Activated naive CD4-positive, alpha-beta T cell treated with anti-CD3 and anti-CD28 coated beads, Interleukin-2, amount 50 U/mL, for 24 hours (primary cell): ENCODE measurements around the gene RPS14.
A peak's percentile ranks its signal among the peaks of the same experiment; 100 is the strongest.

Source experiments
- H3K27ac Mint-ChIP-seq: one replicate; pipeline ENCODE4 v1.8.0; 2021; ENCODE audit warnings: mild to moderate bottlenecking, mixed read lengths
- H3K27me3 Mint-ChIP-seq: one replicate; pipeline ENCODE4 v1.8.0; 2021; ENCODE audit warnings: mixed read lengths
- H3K36me3 Mint-ChIP-seq: one replicate; pipeline ENCODE4 v1.8.0; 2021; ENCODE audit warnings: mixed read lengths
- H3K4me1 Mint-ChIP-seq: one replicate; pipeline ENCODE4 v1.8.0; 2021; ENCODE audit warnings: mixed read lengths
- H3K4me3 Mint-ChIP-seq: one replicate; pipeline ENCODE4 v1.8.0; 2021; ENCODE audit warnings: mild to moderate bottlenecking, mixed read lengths
- H3K9me3 Mint-ChIP-seq: one replicate; pipeline ENCODE4 v1.8.0; 2021; ENCODE audit warnings: mixed read lengths

The RPS14 gene

GRCh38 chr5:150404121-150404520, 45.4 kb downstream of the RPS14 start:
- Mint-ChIP-seq H3K27me3 (no peaks in the 10 kb centered on the region), H3K36me3 (peaks cover 12% of the 10 kb centered on the region), H3K4me3 (no peak overlapping the region), H3K27ac (no peak overlapping the region), H3K4me1 (peaks cover 7% of the 10 kb centered on the region), H3K9me3 (no peaks in the 10 kb centered on the region)

DNA sequence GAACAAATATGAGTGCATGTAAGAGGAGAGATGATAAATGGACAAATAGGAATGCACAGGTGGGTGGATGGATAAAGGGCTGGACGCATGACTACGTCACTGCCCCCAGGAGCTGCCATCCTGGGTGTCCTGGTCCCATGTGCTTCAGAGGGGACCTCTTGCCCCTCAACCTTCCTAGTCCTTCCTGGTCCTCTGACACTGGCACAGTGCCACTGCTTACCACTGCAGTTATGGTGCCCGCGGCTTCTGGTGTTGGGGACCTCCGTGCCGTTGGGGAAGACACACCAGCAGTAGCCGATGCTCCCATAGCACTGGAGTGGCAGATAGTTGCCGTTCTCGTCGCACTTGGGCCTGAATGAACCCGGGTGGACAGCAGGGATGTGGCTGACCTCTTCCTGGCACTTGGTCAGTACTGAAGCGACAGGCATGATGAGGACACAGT, 46.6 kb downstream of the RPS14 start:
- Mint-ChIP-seq H3K4me1 (no peaks in the 10 kb centered on the region), H3K4me3 (no peak overlapping the region), H3K9me3 (no peaks in the 10 kb centered on the region), H3K27ac (no peak overlapping the region), H3K27me3 (no peaks in the 10 kb centered on the region), H3K36me3 (peaks cover 12% of the 10 kb centered on the region)

GRCh38 chr5:150402229-150402773, 47.2 kb downstream of the RPS14 start:
- peaks cover 15% of the 10 kb centered on the region for H3K36me3 Mint-ChIP-seq
- no peak overlapping the region for H3K27ac Mint-ChIP-seq
- H3K27me3 Mint-ChIP-seq, result no peaks in the 10 kb centered on the region
- H3K4me3 Mint-ChIP-seq, result no peak overlapping the region
- no peaks in the 10 kb centered on the region for H3K9me3 Mint-ChIP-seq
- no peaks in the 10 kb centered on the region for H3K4me1 Mint-ChIP-seq

DNA sequence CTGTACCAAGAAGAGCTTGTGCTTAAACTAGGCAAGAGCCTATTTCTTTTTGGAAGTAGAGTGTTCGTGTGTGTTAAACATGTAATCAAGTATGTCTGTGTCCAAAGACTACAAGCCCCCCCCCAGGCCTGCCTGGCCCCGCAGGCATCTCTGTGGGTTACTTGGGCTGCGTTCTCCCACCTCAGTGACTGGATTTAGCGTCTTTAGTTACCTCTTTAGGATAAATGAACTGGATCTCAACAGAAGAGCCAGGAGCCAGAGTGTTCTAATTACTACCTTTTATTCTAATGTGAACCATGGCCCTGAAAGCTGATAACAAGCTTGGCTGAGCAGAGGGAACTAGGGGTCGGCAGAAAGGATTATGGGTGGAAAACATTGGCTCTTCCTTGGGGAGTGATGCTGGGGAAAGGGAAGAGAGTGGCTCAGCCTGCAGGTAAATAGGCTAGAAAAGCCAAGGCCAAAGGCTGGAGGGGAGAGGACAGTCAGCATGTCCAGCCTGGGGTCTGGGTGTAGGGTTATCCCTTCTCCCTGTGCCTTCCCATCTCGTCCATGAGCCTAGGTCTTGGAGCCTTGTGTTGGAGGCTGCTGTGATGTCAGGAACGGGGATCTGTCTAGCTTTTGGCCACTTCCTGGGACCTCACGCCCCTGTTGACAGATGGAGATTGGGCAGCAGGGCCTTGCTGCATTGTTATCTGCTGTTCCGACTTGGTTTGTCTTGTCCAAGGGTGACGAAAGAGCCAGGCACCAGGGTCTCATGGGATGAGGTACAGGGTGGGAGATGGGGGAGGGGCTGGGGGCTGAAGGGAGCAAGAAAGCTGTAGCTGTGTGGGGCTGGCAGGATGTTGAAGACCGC, 47.9 kb downstream of the RPS14 start:
- Mint-ChIP-seq H3K27ac (peak overlapping the region; percentile 43), H3K36me3 (peaks cover 15% of the 10 kb centered on the region), H3K9me3 (no peaks in the 10 kb centered on the region), H3K4me3 (no peak overlapping the region), H3K4me1 (no peaks in the 10 kb centered on the region), H3K27me3 (no peaks in the 10 kb centered on the region)

GRCh38 chr5:150401076-150401375, 48.5 kb downstream of the RPS14 start:
- Mint-ChIP-seq H3K4me1 (no peaks in the 10 kb centered on the region), H3K9me3 (no peaks in the 10 kb centered on the region), H3K36me3 (peaks cover 15% of the 10 kb centered on the region), H3K4me3 (no peak overlapping the region), H3K27ac (peak overlapping the region; percentile 43), H3K27me3 (no peaks in the 10 kb centered on the region)

DNA sequence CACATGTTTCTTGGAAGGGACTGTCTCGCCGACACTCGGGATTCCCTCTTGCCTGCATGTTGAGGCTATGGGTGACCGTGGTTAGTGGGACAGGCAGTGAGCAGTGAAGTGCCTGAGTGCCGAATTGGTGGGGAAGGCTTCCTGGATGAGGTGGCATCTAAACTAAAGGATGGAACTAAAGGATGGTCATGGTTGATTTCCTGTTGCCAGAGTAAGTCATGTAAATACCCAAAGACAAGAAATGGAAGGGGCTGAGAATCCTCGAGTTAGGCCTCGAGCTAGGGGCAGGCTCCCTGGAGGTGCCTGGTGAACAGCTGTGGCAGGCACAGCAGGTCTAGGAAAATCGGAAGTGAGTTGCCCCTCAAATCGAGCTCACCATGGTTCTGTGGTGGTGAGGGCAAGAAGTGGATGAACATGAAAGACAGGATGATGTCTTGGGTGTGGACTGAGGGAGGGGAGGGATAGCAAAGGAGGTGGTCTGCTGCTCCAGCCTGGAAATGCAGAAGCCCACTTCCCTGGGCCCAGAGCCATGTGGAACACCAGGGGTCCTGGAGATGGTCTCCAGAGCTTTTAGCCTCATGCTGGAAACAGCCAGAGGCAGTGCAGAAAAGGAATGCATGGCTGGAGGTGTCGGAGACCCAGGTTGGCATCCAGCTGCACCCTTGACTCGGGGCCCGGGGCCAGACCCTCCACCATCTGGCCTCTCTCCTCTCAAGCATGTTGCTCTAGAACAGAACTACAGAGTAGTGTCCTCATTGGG, 49.0 kb downstream of the RPS14 start:
- Mint-ChIP-seq H3K27ac (peak overlapping the region; percentile 46), H3K4me1 (no peaks in the 10 kb centered on the region), H3K27me3 (no peaks in the 10 kb centered on the region), H3K36me3 (peaks cover 13% of the 10 kb centered on the region), H3K4me3 (no peak overlapping the region), H3K9me3 (no peaks in the 10 kb centered on the region)

DNA sequence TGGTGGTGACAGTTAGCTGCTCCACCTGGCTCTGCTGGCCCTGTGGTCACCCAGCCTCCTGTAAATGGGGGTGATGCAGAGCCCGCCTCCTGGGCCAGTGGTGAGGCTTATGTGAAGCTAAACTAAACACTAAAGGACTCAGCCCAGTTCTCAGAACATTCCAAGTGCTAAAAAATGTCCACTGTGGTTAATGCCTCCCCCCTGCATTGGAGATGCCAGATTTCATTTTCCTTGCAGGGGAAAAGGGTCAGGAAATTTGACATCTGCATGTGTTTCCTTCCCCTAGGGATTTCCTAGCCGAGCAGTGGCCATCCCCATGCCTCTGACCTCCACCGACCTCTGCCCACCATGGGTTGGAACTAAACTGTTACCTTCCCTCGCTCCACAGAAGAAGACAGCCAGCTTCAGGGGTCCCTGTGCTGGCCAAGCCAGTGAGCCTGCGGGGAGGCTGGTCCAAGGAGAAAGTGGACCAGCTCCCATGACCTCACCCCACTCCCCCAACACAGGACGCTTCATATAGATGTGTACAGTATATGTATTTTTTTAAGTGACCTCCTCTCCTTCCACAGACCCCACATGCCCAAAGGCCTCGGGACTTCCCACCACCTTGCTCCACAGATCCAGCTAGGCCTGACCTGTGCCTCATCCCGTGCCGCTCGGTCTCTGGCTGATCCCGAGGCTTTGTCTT, 49.9 kb downstream of the RPS14 start:
- Mint-ChIP-seq H3K4me1 (no peaks in the 10 kb centered on the region), H3K4me3 (no peak overlapping the region), H3K9me3 (no peaks in the 10 kb centered on the region), H3K36me3 (peaks cover 13% of the 10 kb centered on the region), H3K27ac (no peak overlapping the region), H3K27me3 (no peaks in the 10 kb centered on the region)

DNA sequence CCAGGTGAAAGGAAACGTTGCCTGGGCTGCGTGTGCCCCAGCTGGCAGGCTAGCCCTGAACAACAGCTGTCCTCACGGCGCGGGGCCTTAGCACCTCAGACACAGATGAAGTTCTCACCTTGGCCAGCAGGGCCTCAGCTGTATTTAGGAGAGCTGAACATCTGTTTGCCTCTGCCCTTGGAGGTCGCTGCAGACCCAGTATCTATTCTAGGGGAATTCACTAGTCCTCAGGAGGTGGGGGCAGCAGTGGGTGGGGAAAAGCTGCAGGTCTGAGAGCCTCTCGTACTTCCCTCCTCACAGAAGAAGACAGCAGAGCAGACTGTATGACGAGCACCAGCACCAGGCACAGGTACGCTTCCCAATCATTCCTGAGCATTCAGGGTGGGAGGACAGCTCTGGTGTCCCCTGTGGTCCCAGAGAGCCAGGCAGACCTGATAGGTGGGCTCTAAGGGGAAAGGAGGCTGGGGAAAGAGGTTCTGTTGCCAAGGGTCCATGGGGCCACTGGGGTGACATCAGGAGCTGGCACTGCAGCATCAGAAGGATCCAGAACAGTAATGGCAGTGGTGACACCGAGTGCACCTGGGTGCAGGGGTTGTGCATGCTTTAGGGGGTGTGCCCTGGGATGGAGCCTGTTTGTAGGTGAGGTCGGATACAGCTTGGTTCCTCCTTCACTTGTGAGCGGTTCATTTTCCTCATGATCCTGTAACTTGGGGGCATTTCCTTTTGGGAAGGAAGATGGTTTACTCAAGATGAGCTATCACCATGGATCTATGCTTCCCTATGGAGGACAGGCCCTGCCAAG, 50.6 kb downstream of the RPS14 start:
- no peaks in the 10 kb centered on the region for H3K4me1 Mint-ChIP-seq
- no peaks in the 10 kb centered on the region for H3K9me3 Mint-ChIP-seq
- H3K27me3 Mint-ChIP-seq, result no peaks in the 10 kb centered on the region
- peaks cover 13% of the 10 kb centered on the region for H3K36me3 Mint-ChIP-seq
- no peak overlapping the region for H3K4me3 Mint-ChIP-seq
- no peak overlapping the region for H3K27ac Mint-ChIP-seq

DNA sequence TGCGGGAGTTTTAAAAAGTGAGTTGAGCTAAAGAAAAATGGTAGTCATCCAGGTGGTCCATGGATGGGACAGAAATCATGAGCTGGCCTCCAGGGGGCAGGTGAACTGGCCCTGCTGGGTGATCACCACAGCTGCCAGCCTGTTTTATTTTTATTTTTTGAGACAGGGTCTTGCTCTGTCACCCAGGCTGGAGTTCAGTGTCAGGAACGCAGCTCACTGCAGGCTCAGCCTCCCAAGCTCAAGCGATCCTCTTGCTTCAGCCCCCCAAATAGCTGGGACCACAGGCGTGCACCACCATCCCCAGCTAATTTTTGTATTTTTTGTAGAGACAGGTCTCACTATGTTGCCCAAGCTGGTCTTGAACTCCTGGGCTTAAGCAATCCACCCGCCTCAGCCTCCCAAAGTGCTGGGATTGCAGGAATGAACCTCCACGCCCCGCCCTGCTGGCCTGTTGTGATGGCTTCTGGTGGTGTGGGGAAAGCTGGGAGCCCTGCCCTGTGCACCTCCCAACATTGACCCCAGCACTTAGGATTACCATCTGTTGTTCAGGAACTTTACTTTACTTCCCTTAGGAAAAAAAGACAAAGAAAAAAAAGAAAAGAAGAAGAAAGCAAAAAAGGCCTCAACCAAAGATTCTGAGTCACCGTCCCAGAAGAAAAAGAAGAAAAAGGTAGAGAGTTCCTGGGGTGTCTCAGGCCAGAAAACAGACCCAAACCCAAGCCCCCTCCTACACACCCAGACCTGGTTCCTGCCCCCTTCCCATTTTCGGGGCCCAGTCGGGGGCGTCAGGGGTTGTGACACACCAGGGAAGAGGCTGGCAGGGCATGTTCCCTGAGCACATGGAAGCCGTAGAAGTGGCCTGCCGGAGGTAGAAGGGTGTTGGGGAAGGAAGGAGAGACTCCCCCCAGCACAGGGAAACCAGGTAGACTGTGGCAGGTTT, 51.5 kb downstream of the RPS14 start:
- H3K9me3 Mint-ChIP-seq, result no peaks in the 10 kb centered on the region
- H3K27me3 Mint-ChIP-seq, result no peaks in the 10 kb centered on the region
- H3K4me1 Mint-ChIP-seq, result no peaks in the 10 kb centered on the region
- no peak overlapping the region for H3K4me3 Mint-ChIP-seq
- peaks cover 15% of the 10 kb centered on the region for H3K36me3 Mint-ChIP-seq
- H3K27ac Mint-ChIP-seq, result peak overlapping the region; percentile 76

DNA sequence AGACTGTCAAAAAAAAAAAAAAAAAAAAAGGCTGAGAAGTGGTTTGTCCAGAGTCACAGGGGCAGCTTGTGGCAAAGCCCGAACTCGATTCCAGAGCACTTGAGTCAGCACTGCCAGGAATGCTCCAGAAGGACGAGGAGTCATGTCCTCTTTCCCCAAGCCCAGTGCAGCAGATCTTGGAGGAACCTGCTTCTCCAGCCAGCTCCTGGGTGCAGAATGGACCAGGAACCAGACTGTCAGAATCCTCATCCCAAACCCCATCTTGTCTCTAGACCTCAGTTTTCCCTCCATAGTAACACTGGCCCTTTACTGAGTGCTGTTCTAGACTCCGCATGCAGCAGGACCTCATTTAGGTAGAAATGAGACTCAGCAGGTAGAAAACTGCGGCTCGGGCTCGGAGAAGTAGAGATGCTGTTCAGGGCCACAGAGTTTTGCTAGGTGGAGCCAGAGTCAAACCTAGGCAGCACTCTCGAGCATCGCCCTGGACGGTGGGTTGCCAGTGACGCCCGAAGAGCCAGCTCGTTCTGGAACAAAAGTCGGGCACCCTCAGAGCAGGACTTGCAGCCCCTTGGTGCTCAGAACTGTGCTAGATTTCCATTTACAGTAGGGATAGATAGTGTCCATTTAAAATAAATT, 52.3 kb downstream of the RPS14 start:
- H3K27me3 Mint-ChIP-seq, result no peaks in the 10 kb centered on the region
- peaks cover 15% of the 10 kb centered on the region for H3K36me3 Mint-ChIP-seq
- no peaks in the 10 kb centered on the region for H3K4me1 Mint-ChIP-seq
- no peak overlapping the region for H3K4me3 Mint-ChIP-seq
- no peak overlapping the region for H3K27ac Mint-ChIP-seq
- H3K9me3 Mint-ChIP-seq, result no peaks in the 10 kb centered on the region

DNA sequence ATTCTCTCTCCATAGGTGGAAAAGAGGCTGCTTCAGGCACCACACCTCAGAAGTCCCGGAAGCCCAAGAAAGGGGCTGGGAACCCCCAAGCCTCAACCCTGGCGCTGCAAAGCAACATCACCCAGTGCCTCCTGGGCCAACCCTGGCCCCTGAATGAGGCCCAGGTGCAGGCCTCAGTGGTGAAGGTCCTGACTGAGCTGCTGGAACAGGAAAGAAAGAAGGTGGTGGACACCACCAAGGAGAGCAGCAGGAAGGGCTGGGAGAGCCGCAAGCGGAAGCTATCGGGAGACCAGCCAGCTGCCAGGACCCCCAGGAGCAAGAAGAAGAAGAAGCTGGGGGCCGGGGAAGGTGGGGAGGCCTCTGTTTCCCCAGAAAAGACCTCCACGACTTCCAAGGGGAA, 53.3 kb downstream of the RPS14 start:
- H3K4me1 Mint-ChIP-seq, result no peaks in the 10 kb centered on the region
- H3K36me3 Mint-ChIP-seq, result peaks cover 15% of the 10 kb centered on the region
- H3K27me3 Mint-ChIP-seq, result no peaks in the 10 kb centered on the region
- H3K27ac Mint-ChIP-seq, result peak overlapping the region; percentile 71
- no peak overlapping the region for H3K4me3 Mint-ChIP-seq
- no peaks in the 10 kb centered on the region for H3K9me3 Mint-ChIP-seq

DNA sequence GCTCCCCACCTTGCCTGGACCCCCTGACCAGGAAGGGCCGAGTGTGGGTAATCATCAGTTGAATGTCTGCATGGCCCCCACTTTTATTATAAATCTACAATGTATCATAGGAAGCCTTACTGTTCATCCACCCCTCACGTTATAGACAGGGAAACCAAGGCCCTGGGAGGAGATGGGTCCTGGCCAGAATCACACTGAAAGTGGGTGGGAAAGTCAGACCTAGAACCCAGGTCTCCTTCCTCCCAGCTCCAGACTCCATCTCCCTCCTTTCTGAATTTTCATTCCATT, 53.9 kb downstream of the RPS14 start:
- Mint-ChIP-seq H3K9me3 (no peaks in the 10 kb centered on the region), H3K36me3 (peaks cover 12% of the 10 kb centered on the region), H3K4me3 (no peak overlapping the region), H3K4me1 (no peaks in the 10 kb centered on the region), H3K27ac (no peak overlapping the region), H3K27me3 (no peaks in the 10 kb centered on the region)

DNA sequence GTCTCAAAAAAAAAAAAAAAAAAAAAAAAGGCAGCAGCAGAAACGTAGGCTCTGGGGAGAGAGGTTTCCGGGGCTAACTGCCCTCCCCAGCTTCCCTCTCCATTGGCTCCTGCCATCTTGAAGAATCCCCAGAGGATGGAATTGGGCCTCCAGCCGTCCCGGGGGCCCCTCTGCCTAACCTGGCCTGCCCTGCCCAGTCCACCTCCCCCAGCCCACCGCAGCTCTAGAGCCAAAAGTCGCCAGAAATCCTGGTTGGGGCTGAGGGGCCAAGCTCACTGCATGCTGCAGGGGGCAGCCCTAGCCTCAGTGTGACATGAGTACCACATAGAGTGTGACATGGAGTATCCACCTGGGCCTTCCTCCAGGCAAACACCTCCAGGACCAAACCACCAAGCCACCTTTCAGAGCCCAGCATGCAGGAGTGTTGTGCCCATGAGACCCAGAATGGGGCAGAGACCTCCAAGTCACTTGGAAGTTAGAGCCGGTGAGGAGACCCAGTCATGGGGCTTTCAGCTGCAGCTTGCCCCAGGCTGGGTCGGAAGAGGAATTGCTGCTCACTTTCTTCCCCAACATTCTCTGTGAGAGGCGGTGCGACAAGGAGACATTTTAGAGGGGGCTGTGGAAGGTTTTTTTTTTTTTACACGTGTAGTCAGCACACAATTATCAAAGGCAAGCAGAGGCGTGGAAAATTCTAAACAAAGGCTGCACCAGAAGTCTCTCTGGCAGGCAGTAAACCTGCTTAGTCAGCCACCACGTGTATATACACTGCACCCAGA, 54.4 kb downstream of the RPS14 start:
- Mint-ChIP-seq H3K27me3 (no peaks in the 10 kb centered on the region), H3K9me3 (no peaks in the 10 kb centered on the region), H3K36me3 (peaks cover 10% of the 10 kb centered on the region), H3K27ac (no peak overlapping the region), H3K4me1 (no peaks in the 10 kb centered on the region), H3K4me3 (no peak overlapping the region)
